Germinal center (tissue), 1 donor: ENCODE results near the gene KCNJ10.
A peak's percentile ranks its signal among the peaks of the same experiment; 100 is the strongest.

Experiments
- DNase-seq: peaks from one replicate; pipeline ENCODE4 v3.0.0; 2012; ENCODE audit warnings: mixed read lengths, low spot score

KCNJ10 gene

DNA sequence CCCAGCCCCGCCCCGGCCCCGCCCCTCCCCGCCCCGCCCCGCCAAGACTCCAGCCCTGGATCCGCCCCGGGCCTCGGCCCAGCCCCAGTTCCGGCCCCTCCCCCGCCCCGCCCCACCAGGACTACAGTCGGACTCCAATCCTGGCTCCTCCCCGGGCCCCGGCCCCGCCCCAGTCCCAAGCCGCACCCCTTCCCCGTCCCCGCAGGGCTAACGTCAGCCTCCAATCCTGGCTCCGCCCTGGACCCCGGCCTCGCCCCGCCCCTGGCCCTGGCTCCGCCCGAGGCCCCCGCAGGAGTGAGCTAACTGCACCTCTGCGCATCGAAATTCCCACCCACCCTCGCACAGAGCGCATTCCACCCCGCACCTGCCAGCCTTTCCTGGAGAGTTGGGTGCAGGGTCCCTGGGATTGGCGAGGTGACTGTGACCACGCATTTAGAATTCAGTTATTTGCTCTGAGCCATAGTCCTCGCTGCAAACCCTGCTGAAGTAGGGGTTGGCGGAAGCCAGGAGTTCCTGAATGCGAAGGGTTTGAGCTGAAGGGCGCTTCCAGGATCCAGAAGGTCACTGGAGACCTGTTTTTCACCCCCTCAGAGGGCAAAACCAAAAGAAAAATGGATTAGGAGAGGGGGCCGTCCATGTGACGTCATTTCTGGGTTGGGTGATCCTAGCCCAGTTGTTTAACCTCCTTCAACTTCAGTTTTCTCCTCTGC lies 29.0 kb upstream of the KCNJ10 start:
- DNase-seq = peak; percentile 99

DNA sequence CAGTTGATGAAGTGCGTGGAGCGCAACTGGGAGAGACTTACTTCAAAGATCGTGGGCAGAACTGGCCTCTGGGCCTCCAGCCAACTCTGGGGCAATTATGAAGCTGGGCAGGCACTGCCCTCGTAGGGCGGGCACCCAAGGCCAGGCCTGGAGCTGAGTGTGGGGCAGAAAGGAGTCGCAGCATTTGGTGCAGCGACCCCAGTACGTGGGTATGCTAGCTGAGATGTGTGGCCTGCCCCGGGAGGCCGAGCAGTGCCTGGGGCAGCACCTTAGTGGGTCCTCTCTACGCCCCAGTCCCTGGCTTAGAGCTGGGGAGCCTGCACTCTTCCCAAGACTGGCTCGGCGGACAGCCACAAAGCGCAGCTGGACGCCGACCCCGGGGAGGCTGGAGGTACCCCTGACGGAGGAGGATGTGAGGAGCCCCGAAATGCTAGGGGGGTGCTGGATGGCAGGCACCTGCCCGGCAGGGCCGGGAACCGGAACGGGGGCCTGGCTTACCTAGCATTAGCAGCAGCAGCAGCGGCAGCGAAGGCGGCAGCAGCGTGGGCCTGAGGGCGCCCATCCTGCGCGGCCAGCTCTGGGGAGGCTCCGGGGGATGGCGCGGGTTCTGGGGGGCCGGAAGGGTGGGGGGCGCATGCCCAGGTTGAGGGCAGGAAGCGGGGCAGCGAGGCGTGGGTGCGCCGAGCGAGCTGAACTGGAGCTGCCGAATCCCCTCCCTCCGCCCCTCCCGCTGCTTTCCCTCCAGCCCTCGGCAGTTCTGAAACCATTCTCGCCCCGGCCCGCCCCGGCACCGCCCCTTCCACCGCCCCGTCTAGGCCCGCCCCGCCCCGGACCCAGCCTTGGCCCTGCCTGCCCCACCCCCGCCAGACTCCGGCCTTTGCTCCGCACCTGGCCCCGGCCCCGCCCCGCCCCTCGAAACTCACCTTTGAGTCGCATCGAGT lies 28.2 kb upstream of the KCNJ10 start, which contains the start of gene IGSF8:
Gene IGSF8 (minus strand): TSS at position 709 of the 941 bp plus-strand sequence. CDS start 147 bp downstream, at position 562.
- peak; percentile 93 for DNase-seq

DNA sequence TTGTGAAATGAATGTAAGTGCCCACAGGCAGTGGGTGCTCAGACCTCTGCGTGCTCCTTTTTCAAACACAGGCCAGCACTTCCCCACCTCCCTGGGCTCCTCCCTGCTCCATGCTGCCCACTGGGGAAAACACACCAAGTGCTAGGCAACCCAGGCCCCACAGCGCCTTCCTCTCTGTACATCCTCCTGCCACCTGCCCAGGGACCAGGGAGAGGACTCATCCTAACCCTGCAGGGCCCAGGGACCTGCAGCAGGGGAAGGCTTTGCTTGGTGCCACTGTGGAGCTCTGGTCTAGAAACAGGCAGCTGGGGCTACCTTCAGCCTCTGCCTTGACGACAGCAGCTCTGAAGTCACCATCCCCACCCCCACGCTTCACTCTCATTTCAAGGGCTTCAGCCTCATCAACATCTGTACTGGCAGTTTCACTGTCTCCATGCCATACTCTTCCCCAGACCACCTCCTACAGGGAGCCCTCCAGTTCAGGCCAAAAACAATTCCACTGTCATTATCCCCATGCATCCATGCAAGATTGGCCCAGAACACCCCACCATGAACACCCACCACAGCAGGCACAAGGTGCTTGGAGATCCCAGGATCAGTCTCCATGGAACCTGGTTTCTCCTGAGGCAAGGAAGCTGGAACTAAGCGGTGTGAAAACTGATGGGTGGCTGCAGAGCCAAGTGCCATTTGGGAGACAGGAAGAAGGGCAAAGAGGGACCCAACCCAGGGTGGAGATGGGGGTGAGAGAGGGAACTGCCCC lies 27.4 kb upstream of the KCNJ10 start:
- DNase-seq = no peak

DNA sequence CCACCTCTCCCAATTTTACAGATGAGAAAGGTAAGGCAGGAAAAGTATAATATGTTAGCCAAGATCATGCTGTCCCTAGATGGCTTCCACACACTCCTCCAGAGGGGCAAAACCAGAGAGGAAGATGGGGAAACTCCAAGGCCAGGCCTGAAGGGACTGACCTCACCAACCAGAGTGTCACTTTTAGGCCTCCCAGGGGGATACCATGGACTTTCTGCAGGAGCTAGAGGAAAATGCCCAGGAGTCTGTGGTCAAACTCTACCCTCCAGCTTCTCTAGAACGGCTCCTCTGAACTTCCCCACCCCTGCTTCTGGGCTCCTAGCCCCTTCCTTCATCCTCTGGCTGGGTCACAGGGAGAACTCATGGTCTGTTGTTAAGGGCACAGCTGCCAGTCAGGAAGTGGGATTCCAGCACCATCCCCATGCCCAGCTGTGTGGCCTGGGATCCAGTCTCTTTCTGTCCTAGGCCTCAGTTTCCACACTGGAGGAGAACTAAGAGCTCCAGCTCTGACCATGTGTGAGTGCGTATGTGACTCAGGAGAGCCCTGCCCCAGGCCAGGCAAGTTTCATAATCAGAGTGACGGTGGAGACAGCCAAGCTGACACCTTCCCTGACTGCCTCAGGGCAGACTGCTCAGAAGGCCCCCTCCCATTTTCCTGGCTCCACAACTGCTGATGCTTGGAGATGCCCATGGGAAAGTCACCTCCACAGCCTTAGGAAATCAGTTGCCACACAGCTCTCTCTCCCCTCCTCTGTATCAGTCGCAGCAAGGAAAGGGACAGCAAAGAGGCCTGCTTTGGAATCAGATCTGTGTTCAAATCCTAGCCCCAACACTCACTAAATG lies 26.5 kb upstream of the KCNJ10 start:
- no peak for DNase-seq

DNA sequence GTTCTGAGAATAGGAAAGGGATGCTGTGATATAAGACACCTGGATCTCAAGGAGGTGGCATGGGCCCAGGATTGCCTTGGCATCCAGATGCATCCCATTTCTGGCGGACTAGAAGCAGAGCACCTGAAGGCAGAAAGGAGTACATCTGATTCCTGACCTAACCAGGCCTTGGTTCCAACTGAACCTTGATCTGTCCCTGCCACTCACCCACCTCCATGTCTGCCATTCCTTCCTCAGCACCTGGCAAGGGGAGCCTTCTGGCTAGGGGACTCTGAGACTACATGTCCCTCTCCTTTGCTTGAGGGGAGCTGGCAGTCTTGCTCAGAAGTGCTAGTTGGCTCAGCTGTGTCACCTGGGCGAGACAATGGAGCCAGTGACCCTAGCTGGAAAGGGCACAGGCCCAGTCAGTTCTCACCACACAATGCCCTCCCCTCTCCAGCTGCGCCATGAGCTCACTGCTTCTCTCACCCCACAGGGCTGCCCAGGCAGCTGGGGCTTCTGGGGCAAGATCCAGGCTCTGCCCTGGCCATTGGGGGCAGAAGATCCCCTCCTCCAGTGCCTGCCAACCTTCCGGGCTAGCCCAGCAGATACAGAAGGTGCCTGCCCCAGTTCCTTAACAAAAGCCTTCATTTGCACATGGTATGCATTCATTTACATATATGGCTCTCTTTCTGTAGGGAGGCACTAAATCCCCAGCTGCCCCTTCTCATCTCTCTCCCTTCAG lies 25.6 kb upstream of the KCNJ10 start:
- DNase-seq = no peak

DNA sequence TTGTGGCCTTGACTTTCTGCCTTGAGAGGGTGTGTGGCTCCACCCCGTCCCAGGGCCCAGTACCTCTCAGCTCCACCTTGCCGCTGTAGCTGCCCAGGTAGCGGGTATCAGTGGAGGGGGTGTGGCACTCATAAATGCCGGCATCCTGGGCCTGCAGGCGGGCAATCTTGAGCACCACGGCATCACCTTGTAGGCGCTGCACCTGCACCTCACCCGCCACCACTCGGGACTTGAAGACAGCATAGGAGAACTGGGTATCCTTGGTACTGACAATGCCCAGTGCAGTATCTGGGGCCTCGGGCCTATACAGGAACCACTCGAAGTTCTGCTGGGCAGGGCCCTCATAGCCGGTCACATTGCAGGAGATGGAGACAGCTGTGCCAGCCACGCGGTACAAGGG lies 24.8 kb upstream of the KCNJ10 start:
- DNase-seq = no peak

DNA sequence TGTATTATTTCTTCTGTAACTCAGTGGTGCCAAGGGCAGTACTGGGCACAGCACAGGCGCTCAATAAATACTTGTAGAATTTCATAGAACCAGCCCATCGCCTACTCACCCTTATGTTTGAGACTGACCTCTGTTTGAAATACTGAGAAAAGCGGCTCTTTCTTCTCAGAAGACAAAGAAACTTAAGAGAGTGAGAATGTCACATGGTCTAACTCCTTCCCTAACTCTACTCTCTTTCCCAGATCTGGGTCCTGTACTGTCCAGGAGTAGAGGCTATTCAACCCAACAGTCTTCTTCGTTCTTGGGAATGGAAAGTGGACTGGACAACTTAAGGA lies 24.3 kb upstream of the KCNJ10 start:
- DNase-seq = no peak

DNA sequence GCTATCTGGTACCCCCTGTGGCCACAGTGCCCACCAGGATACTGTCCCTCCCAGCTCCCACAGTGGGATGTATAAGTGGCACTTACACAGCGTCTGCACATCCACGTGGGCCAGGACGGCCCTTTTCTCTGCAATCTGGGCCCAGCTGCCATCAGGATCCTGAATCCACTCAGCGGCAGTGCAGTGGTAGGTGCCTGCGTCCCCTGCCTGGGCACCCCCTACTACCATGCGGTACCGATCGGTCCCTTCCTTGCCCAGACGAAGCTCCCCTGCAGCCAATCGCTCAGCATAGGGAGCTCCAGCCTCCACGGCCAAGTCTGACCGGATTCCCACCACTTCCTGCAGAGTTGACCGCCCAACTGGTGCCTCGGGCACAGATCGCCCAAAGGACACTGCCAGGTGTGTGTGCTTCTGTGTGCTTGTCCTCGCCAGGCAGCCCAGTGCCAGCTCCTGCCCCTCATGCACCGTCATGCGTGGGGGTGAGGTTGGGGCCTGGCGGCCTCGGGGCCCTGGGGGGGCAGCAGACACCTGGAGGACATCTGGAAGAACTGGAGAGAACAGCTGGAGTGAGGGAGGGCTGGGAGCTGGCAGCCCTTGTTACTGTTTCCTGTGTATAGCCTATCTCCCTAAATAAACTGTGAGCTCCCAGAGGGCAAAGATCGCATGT lies 23.8 kb upstream of the KCNJ10 start:
- DNase-seq = no peak

DNA sequence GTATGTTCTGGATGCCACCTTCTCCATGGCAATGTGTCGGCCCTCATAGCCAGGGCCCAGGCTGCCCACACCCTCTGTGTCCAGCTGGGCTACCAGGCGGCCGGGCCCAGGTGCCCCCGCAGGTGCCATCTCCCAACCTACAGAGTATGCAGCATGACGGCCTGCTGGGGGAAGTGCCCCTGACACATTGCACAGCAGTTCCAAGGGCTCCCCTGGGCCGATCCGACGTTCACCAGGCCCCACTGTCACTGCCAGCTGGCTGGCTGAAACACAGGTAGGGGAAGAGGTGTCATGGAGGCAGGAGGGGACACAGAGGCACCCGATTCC lies 23.1 kb upstream of the KCNJ10 start:
- no peak for DNase-seq

DNA sequence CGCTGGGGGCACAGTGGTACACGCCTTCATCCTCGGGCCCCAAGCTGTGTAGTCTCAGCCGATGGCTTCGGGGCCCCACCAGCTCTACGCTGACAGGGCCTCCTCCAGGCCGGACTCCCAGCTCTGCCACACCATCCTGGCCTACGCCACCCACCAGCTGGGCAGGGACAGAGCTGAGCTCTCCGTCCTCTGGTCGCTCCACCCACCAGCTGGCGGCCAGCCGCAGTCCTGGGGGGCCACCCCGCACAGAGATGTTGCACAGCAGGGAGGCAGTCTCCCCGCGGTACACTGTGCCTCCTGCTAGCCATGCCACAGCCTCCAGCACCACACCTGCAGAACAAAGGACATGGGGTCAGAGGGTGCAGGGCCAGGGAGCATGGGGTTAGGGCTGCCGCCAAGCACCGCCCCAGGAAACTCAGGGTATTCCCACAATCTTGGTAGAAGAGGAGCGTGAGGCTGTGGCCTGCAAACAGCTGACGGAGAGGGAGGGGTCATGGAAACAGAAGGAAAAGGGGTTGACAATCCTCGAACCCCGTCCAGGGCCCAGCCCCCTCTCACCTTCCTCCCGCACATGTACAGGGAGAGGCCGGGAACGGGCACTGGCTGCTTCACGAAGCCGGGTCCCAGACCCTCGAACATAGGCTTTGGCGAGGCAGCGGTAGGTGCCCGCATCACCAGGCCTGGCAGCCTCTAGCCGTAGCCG lies 22.6 kb upstream of the KCNJ10 start:
- no peak for DNase-seq

DNA sequence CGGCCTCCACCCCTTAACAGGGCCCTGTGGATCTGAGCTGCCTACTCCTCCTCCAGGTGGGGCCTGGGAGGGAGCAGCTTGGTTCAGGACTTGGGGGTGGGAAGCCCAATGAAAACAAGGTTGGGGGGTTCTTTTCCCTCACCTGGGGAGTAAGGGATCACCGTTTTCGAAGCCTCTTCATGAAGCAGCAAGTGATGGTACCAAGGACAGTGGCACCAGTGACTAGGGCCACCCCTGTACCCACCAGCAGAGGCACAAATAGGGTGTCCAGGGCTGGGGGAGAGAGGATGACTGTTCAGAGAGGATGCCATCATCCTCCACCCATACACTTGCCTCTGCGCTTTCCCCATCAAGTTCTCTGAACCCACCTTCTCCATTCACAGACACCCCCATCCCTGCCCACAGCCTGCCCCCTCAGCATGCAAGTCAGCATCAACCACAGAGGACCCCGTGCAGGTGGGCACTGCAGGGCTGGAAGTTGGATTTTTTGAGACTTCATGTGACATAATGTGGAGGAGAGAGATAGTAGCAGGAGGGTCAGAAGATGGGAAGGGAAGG lies 21.8 kb upstream of the KCNJ10 start:
- no peak for DNase-seq

DNA sequence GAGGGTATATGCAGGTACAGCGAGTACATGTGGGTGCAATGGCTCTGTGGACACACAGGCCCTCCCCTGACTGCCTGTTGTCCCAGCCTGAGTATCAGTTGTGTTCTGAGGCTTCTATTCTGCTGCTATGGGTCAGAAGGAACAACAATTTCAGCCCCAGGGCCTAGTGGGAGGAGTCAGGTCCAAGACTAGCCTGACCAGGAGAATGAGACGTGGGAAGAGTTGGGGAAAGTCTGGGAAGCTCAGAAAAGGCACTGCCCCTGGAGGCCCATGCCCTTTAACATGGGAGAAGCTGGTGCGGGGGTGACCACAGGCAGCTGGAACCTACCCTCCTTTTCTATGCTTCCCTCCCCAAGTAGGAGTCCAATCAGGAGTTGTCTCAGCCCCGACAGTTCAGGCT lies 20.8 kb upstream of the KCNJ10 start:
- no peak for DNase-seq

DNA sequence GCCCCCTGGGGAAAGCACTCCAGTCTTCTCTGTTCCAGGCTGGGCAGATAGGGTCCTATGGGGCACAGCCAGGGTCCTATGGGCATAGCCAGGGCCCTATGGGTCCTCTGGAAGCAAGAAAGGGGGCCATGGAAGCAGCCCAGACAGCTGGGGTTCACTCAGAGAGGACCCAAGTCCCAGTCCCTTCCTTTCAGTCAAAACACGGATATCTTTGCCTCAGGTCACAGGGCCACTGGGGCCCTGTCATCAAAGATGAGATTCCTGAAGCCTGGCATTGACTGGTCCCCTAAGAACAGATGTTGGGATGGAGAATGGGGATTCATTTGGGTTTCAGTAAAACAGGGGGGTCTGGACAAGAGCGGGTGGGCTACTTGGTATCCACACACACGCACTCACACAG lies 19.9 kb upstream of the KCNJ10 start:
- DNase-seq = no peak

DNA sequence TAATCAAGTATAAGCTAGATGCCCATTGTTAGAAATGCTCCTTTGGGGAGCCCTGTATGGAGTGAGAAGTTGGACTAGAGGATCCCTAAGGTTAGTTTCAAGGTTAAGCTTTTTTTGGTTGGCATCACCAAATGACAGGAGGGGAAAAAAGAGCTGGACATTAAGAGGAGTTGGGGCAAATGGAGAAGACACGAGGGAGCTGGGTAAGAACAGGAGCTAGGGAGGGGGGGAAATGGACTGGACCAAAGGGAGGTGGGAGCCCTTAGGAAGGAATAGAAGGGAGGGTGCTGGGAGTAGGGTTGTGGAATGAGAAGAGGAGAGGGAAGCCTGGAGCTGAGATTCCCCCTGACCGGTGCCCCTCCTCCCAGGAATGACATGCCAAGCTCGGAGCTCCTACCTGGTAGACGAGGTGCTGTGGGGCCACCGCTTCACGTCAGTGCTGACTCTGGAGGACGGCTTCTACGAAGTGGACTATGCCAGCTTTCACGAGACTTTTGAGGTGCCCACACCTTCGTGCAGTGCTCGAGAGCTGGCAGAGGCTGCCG lies 17.2 kb upstream of the KCNJ10 start:
- DNase-seq = no peak

DNA sequence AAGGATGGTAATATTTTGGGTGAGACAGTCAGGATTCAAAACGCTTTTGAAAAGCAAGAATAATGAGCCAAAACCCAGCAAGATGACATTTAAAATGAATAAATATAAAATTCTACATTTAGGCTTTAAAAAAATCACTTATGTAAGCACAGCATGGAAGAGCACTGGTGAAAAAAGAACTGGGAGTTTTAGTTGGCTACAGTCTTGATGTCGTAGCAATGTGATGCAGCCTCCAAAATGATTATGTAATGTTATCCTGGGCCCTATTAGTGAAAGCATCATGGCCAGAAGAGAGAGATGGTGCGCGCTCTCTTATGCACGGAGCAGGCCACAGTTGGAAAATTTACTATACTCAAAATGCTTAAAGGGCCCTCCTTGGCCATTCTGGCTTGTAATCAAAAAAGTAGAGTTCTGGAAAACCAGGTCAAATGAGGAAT lies 16.5 kb upstream of the KCNJ10 start:
- no peak for DNase-seq

DNA sequence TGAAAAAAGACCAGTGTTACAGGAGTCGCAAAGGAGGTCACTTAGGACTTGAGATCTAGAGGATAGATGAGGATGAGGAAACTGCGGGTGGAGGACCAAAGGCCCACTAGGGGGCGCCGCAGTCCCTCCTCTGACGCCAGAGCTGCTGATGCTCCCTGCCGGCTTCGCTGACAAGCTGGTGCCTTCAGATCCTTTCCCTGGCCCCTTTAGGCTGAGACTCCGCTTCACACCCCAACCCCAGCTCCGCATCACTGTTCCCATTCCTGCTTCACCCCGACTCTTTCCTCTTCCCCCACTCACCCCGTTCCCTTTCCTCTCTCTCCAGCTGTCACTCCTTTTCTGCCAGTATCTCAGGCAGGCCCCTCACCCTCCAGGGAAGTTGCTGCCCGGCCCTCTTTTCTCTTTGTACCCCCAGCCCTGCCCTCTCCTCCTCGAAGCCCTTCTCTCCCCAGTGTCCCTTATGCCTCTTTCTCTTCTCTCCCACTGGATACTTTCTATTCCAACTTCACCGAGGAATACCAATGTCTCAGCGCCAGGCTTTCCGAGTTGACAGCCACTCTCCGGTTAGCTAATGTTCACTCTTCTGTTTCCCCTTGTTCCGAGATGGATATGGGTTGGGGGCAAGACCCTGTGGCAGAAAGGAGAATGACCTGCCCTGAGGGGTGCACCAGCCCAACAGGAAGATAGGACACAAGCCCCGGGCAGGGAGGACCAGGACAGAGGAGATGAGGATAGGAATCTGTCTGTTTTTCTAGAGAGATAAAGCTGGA lies 15.9 kb upstream of the KCNJ10 start:
- DNase-seq = peak; percentile 86

DNA sequence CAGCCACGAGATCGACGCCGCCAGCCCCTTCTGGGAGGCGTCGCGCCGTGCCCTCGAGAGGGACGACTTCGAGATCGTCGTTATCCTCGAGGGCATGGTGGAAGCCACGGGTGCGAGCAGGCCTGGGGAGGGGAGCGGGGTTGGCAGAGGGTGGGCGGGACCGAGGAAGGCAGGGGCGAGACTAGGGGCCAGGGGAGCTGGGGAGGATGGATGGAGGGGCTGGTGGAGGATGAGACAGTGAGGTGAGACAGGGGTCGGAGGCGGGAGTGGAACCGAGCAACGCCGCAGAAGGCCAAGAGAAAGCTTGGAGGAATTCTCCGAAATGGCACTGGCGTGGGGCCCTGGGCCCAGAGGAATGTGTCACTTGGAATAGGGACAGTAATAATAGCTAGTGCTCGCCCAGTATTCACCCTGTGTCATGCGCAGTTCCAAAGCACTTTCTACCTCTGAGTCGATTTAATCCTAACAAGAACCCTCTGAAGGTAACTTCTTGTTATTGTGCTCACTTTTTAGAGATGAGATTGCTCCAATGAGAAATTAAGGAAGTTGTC lies 14.9 kb upstream of the KCNJ10 start:
- no peak for DNase-seq
